Kidney capillary endothelial cell (primary cell): ENCODE data around the gene CCDC92.

ENCODE experiments used
- DNase-seq: peaks from one replicate; pipeline ENCODE4 v3.0.0-alpha.2; 2018; ENCODE audit warnings: low spot score

Gene CCDC92

DNA sequence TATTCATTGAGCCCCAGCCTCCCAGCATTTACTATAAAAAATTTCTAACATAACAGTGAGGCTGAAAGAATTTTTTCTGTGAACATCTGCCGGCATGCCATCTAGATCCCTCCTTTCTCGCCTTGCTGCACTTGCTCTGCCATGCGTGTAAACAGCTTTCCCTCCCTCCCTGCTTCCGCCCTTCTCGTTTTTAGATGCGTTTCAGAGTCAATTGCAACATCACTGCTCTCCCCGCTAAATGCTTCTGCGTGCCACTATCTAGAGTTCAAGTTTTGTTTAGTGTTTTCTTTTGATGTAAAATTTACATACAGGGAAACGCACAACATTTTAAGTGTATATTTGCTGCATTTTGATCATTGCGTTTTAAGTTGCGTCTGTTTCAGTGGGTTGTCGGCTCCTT, 83.6 kb downstream of the CCDC92 start:
- no peak for DNase-seq

DNA sequence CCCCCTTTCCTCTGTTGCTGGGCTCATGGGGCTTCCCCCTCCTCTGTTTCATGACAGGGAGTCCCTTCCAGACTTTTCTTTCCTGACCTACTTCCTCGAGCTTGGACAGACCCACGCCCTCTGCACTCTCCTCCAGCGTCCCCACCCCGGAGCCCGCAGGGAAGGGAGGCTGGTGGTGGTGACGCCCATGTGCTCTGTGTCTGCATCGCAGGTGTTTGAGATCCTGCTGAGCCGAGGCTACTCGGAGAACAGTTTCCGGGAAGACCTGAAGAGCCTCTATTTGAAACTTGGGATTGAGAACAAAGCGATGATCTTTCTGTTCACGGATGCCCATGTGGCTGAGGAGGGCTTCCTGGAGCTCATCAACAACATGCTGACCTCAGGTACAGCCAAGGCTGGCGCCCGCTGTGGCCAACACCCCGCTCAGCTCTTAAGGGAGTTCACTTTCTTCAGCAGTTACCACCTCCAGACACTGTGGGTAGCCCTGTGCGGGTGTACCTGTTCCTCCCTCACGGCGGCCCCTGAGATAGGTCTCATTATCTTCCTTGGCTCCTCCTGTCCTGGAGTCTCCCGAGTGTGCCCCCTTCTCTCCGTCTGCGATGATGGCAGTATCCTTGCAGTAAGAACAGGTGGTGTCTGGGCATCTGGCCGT, 85.6 kb downstream of the CCDC92 start:
- no peak for DNase-seq

DNA sequence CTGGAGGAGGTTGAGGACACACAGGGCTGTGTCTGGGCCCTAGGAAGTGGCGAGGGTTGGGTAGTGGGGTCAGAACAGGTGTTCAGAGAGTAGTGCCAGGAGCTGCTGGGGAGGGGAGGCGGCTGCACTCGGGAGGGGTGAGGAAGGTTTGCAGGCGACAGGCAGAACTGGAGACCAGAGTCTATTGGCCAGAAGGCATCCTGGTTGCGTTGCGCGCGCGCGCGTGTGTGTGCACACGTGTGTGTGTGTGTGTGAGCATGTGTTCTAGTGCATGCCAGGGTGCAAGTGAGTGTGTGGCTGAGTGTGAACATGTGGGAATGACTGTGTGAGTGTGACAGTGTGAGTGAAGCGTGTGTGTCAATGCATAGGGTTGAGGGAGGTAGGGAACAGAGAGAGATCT, 86.4 kb downstream of the CCDC92 start:
- no peak for DNase-seq
